Duodenal mucosa (tissue), 2 donors: Measurements from ENCODE around the gene P4HB.

ENCODE experiments used
- H3K27ac ChIP-seq: one replicate; pipeline ENCODE4 v1.7.0; 2013; ENCODE audit warnings: low read depth, low read length
- H3K27me3 ChIP-seq, 2 donors: one replicate each; pipeline ENCODE4 v1.7.0; 2013; ENCODE audit warnings: low read length in 2 of 2, control low read depth in 1 of 2; ENCODE audit not compliant: insufficient read depth in 2 of 2, control insufficient read depth in 1 of 2
- H3K36me3 ChIP-seq, 2 donors: one replicate each; pipeline ENCODE4 v1.7.0; 2013; ENCODE audit warnings: low read length in 2 of 2, control low read depth in 1 of 2; ENCODE audit not compliant: insufficient read depth in 2 of 2, control insufficient read depth in 1 of 2
- H3K4me1 ChIP-seq, 2 donors: one replicate each; pipeline ENCODE4 v1.7.0; 2013; ENCODE audit warnings: low read length in 2 of 2, control low read depth in 1 of 2; ENCODE audit not compliant: insufficient read depth in 2 of 2, control insufficient read depth in 1 of 2
- H3K4me3 ChIP-seq, 2 donors: one replicate each; pipeline ENCODE4 v1.7.0; 2013; ENCODE audit warnings: low read length in 2 of 2, low read depth in 1 of 2
- H3K9ac ChIP-seq, 2 donors: one replicate each; pipeline ENCODE4 v1.7.0; 2013; ENCODE audit warnings: low read length in 2 of 2, low read depth in 1 of 2
- H3K9me3 ChIP-seq, 2 donors: one replicate each; pipeline ENCODE4 v1.7.0; 2013; ENCODE audit warnings: low read length in 2 of 2, control low read depth in 1 of 2; ENCODE audit not compliant: control insufficient read depth in 1 of 2

Gene P4HB

DNA sequence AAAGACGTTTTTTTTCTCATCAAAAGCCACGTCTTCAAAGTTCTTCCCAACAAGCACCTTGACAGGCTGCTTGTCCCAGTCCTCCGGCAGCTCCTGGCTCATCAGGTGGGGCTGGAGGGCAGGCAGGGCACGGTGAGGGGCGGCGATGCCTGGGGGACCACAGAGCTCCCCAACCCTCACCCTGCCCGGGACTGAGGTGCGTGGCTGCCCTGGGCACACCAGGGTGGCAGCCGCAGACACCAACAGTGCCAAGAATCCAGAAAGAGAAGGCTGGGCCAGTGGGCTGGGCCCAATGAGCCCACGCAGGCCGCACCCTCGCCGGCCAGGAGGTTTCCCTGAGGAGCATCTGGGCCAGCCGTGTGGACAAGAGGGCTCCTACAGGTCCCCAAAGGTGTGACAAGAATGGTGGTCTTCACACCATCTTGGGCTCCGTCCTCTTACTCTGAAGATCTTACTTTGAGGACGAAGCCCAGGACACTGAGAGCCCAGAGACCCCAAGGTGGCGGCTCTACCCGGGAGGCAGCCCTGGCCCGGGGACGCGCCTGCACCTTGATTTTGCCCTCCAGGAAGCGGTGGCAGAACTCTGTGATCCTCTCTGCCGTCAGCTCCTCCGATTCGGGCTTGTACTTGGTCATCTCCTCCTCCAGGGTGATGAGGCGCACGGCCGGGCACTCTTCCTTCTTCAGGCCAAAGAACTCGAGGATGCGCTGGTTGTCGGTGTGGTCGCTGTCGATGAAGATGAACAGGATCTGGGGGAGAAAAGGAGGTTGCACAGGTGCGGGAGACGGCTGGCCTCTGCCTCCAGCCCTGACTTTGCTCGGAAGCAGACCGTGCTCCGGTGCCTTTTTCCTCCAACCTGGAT, 14.2 kb downstream of the P4HB start:
- Histone ChIP-seq H3K4me3 (no peak overlapping the region), H3K27me3 (no peaks in the 10 kb centered on the region), H3K36me3 (peaks cover 45 to 63% of the 10 kb centered on the region in 2 donors), H3K9ac (no peak overlapping the region), H3K9me3 (no peaks in the 10 kb centered on the region), H3K4me1 (no peaks in the 10 kb centered on the region), H3K27ac (no peak overlapping the region)

GRCh38 chr17:81845361-81845760, 15.0 kb downstream of the P4HB start:
- Histone ChIP-seq H3K27me3 (no peaks in the 10 kb centered on the region), H3K9me3 (no peaks in the 10 kb centered on the region), H3K36me3 (peaks cover 45 to 61% of the 10 kb centered on the region in 2 donors), H3K4me3 (no peak overlapping the region), H3K9ac (no peak overlapping the region), H3K4me1 (no peaks in the 10 kb centered on the region), H3K27ac (no peak overlapping the region)

GRCh38 chr17:81844887-81845286, 15.4 kb downstream of the P4HB start:
- peaks cover 45 to 61% of the 10 kb centered on the region in 2 donors for H3K36me3 ChIP-seq
- H3K27ac ChIP-seq: no peak overlapping the region
- no peaks in the 10 kb centered on the region for H3K9me3 ChIP-seq
- no peaks in the 10 kb centered on the region for H3K4me1 ChIP-seq
- no peaks in the 10 kb centered on the region for H3K27me3 ChIP-seq
- H3K9ac ChIP-seq: no peak overlapping the region
- H3K4me3 ChIP-seq: no peak overlapping the region

- Histone ChIP-seq H3K9me3 (no peaks in the 10 kb centered on the region), H3K27me3 (no peaks in the 10 kb centered on the region), H3K27ac (no peak overlapping the region), H3K36me3 (peaks cover 45 to 61% of the 10 kb centered on the region in 2 donors), H3K9ac (no peak overlapping the region), H3K4me3 (no peak overlapping the region), H3K4me1 (no peaks in the 10 kb centered on the region)
Observed at GRCh38 chr17:81844327-81844851, 15.9 kb downstream of the P4HB start.

DNA sequence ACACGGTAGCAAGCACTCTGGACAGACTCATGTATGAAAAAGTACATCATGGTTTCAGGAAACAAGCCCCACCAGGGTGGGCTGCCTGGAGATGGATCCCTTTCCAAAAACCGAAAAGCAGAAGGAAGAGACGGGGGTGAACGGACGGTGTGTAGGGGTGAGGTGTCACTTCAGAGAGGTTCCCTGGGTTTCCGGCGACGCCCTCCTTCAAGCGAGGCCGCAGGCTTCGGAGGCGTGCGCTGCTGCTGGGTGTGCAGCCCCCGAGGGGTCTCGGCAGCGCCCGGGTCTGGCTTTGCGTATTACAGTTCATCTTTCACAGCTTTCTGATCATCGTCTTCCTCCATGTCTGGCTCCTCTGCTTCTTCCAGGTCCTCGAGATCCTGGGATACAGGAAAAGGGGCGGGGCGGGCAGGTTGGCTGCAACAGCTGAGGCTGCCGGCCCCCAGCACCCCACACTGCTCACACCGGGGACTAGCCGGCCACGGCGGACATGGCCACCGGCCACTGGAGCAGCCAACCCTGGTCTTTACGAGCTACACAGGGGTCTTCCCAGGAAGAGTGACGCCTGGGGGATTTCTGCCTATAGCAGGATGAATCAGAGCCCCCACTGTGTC, 16.5 kb downstream of the P4HB start:
- Histone ChIP-seq H3K4me1 (no peaks in the 10 kb centered on the region), H3K4me3 (no peak overlapping the region), H3K9me3 (no peaks in the 10 kb centered on the region), H3K27ac (no peak overlapping the region), H3K27me3 (no peaks in the 10 kb centered on the region), H3K9ac (no peak overlapping the region), H3K36me3 (peaks cover 45 to 59% of the 10 kb centered on the region in 2 donors)

GRCh38 chr17:81842725-81843504, 17.4 kb downstream of the P4HB start:
- no peaks in the 10 kb centered on the region for H3K9me3 ChIP-seq
- H3K27me3 ChIP-seq: no peaks in the 10 kb centered on the region
- no peaks in the 10 kb centered on the region for H3K4me1 ChIP-seq
- H3K36me3 ChIP-seq: peaks cover 45 to 54% of the 10 kb centered on the region in 2 donors
- no peak overlapping the region for H3K27ac ChIP-seq
- H3K4me3 ChIP-seq: no peak overlapping the region
- H3K9ac ChIP-seq: no peak overlapping the region

DNA sequence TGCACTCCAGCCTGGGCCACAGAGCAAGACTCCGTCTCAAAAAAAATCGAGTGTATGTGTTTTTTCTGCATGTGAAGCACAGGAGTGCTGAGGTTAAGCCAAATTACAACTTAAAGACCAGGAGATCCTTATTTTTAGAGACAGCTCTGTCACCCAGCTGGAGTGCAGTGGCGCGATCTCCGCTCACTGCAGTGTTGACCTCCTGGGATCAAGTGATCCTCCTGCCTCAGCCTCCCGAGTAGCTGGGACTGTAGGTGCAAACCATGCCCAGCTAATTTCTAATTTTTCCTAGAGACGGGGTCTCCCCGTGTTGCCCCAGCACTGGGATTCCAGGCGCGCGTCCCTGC, 18.0 kb downstream of the P4HB start:
- Histone ChIP-seq H3K9me3 (no peaks in the 10 kb centered on the region), H3K27ac (no peak overlapping the region), H3K9ac (no peak overlapping the region), H3K27me3 (no peaks in the 10 kb centered on the region), H3K36me3 (peaks cover 44 to 49% of the 10 kb centered on the region in 2 donors), H3K4me1 (no peaks in the 10 kb centered on the region), H3K4me3 (no peak overlapping the region)

DNA sequence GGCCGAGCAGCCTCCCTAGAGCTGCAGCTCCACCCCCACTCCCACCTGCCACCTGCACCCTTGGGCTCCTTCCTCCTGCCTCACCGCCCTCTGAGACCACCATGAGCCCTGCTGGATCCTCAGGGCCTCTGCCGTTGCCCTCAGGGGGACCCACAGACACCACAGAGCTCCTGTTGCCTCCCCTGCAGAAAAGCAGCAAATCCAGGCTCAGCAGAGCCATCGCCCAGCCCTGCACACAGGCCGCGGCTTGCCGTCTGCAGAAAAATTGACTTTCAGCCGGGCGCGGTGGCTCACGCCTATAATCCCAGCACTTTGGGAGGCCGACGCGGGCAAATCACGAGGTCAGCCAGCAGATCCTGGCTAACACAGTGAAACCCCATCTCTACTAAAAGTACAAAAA, 18.5 kb downstream of the P4HB start:
- no peak overlapping the region for H3K9ac ChIP-seq
- no peaks in the 10 kb centered on the region for H3K27me3 ChIP-seq
- no peak overlapping the region for H3K4me3 ChIP-seq
- H3K27ac ChIP-seq: no peak overlapping the region
- H3K4me1 ChIP-seq: no peaks in the 10 kb centered on the region
- peaks cover 39 to 44% of the 10 kb centered on the region in 2 donors for H3K36me3 ChIP-seq
- no peaks in the 10 kb centered on the region for H3K9me3 ChIP-seq

DNA sequence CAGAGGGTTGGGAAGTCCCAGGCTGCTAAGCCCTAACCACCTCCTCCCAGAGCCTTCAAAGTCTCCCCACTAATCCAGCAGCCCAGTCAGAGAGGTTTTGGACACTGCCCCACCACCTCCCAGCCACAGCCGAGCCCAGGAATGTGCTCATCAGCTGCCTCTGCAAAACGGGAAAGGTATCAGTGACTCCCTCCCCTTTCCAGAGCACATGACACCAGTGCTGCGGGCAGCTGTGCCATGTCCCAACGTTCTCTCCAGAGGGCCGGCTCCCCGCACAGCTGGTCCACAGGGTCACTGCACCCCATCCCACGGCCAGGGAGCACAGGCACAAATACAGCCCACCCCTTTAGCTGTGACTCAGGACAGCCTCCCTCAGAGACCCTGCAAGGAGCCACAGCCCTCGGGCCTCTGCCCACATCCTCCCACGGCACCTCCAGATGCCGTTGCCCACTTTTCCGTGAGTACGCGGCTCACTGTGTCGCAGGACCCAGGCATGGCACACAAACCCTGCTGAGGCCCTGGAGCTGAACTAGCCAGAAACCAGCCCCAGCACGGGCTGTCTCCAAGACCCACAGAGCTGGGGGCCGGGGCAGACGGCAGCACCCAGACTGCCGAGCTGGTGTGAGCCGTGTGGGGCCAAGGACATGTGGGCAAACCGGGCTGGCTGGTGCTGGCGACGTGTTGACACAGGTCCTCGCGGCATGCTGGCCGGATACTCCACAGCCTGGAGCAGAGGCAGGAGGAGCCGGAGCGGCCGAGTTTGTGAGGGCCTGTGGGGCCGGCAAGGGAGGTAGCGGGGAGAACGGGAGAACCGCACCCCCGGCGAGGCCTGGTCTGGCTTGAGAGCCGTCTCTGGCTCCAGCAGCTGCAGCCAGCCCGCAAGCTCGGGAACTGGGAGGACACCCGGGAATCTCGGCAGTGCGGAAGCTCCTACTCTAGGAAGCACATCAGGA, 19.2 kb downstream of the P4HB start:
- H3K9ac ChIP-seq: no peak overlapping the region
- H3K9me3 ChIP-seq: no peaks in the 10 kb centered on the region
- H3K27ac ChIP-seq: no peak overlapping the region
- H3K4me3 ChIP-seq: no peak overlapping the region
- no peaks in the 10 kb centered on the region for H3K27me3 ChIP-seq
- peaks cover 31 to 36% of the 10 kb centered on the region in 2 donors for H3K36me3 ChIP-seq
- H3K4me1 ChIP-seq: no peaks in the 10 kb centered on the region
